Measurements from ENCODE around the gene WASHC2A.

WASHC2A gene

DNA sequence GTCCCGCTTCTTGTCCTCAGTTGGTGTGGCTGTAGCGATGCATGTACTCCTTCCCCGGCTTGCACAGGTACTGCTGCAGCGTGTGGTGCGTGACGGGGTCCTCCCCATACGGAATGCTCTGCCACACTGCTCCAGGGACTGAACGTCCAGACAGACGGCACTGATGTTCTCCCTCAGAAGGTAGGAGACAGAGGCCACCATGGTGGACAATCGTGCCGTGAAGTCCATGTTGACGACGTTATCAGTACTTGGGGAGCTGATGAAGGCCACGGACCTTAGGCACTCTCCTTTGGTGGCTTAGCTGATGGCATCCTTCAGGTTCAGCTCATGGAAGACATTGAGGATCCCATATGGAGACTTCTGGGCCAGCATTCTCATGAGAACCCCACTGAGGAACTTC is 42.1 kb upstream of the WASHC2A start:
- Histone ChIP-seq H3K4me1 (ENCODE audit: control insufficient read depth, insufficient read depth, low read length) (no peaks in the 10 kb centered on the region), H3K36me3 (ENCODE audit: control insufficient read depth in 2 of 2, insufficient read depth in 1 of 2, low read length in 2 of 2) (no peaks in the 10 kb centered on the region), H3K9me3 (ENCODE audit: control insufficient read depth, insufficient read depth, low read depth, low read length) (no peaks in the 10 kb centered on the region), H3K4me3 (ENCODE audit: low read depth, low read length) (no peak overlapping the region), H3K27ac (ENCODE audit: extremely low read depth, low read depth, low read length) (no peak overlapping the region)
- CTCF ChIA-PET = no interaction called here
- POLR2A ChIA-PET = no interaction called here
- TF ChIP-seq ZNF660 (tag by site-specific recombination; IDR thresholded peaks at IDR 0.05) (no peak), ZNF473 (tag by site-specific recombination; IDR thresholded peaks at IDR 0.05) (no peak), MEIS1 (CRISPR knock-in tag; IDR thresholded peaks at IDR 0.05; ENCODE audit: borderline replicate concordance) (no peak), ZSCAN16 (tag by site-specific recombination; IDR thresholded peaks at IDR 0.05) (no peak), ZSCAN23 (tag by site-specific recombination; IDR thresholded peaks at IDR 0.05) (no peak), KLF7 (tag by site-specific recombination; IDR thresholded peaks at IDR 0.05; ENCODE audit: borderline replicate concordance) (no peak), ZNF701 (tag by site-specific recombination; IDR thresholded peaks at IDR 0.05) (no peak), ZSCAN30 (tag by site-specific recombination; IDR thresholded peaks at IDR 0.05) (no peak)
- TF ChIP-seq, protein P1, sequence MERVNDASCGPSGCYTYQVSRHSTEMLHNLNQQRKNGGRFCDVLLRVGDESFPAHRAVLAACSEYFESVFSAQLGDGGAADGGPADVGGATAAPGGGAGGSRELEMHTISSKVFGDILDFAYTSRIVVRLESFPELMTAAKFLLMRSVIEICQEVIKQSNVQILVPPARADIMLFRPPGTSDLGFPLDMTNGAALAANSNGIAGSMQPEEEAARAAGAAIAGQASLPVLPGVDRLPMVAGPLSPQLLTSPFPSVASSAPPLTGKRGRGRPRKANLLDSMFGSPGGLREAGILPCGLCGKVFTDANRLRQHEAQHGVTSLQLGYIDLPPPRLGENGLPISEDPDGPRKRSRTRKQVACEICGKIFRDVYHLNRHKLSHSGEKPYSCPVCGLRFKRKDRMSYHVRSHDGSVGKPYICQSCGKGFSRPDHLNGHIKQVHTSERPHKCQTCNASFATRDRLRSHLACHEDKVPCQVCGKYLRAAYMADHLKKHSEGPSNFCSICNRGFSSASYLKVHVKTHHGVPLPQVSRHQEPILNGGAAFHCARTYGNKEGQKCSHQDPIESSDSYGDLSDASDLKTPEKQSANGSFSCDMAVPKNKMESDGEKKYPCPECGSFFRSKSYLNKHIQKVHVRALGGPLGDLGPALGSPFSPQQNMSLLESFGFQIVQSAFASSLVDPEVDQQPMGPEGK (tag by site-specific recombination; IDR thresholded peaks at IDR 0.05) = no peak
- TF ChIP-seq, protein P2, sequence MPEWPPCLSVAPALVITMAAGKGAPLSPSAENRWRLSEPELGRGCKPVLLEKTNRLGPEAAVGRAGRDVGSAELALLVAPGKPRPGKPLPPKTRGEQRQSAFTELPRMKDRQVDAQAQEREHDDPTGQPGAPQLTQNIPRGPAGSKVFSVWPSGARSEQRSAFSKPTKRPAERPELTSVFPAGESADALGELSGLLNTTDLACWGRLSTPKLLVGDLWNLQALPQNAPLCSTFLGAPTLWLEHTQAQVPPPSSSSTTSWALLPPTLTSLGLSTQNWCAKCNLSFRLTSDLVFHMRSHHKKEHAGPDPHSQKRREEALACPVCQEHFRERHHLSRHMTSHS (tag by site-specific recombination; IDR thresholded peaks at IDR 0.05) = no peak
- TF ChIP-seq, protein P3, sequence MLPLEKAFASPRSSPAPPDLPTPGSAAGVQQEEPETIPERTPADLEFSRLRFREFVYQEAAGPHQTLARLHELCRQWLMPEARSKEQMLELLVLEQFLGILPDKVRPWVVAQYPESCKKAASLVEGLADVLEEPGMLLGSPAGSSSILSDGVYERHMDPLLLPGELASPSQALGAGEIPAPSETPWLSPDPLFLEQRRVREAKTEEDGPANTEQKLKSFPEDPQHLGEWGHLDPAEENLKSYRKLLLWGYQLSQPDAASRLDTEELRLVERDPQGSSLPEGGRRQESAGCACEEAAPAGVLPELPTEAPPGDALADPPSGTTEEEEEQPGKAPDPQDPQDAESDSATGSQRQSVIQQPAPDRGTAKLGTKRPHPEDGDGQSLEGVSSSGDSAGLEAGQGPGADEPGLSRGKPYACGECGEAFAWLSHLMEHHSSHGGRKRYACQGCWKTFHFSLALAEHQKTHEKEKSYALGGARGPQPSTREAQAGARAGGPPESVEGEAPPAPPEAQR (tag by site-specific recombination; IDR thresholded peaks at IDR 0.05) = no peak

DNA sequence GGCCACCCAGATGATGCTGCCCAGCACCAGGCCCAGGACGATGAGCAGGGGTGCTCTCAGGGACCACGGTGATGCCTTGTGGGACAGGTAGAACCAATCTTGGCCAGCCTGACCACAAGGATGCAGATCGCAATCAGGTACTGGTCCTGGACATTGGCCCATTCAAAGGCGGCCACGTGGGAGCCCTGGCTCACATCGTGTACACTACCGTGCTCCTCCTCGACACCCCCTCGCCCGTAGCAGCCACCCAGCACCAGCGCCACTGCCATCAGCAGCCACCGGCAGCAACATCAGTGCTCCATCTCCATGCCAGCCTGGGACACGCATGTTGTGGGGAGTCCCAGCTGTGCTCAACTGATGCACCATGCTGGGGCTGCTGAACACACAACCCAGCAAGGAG is 40.6 kb upstream of the WASHC2A start:
- no peaks in the 10 kb centered on the region for H3K36me3 ChIP-seq (ENCODE audit: control insufficient read depth in 2 of 2, insufficient read depth in 1 of 2, low read length in 2 of 2)
- H3K9me3 ChIP-seq (ENCODE audit: control insufficient read depth, insufficient read depth, low read depth, low read length) = no peaks in the 10 kb centered on the region
- ChIA-PET POLR2A (no interaction called here), CTCF (no interaction called here)
- no peaks in the 10 kb centered on the region for H3K4me1 ChIP-seq (ENCODE audit: control insufficient read depth, insufficient read depth, low read length)
- no peak for TF ChIP-seq ZNF394 (tag by site-specific recombination; IDR thresholded peaks at IDR 0.05; ENCODE audit: borderline replicate concordance)
- TF ChIP-seq, protein P4, sequence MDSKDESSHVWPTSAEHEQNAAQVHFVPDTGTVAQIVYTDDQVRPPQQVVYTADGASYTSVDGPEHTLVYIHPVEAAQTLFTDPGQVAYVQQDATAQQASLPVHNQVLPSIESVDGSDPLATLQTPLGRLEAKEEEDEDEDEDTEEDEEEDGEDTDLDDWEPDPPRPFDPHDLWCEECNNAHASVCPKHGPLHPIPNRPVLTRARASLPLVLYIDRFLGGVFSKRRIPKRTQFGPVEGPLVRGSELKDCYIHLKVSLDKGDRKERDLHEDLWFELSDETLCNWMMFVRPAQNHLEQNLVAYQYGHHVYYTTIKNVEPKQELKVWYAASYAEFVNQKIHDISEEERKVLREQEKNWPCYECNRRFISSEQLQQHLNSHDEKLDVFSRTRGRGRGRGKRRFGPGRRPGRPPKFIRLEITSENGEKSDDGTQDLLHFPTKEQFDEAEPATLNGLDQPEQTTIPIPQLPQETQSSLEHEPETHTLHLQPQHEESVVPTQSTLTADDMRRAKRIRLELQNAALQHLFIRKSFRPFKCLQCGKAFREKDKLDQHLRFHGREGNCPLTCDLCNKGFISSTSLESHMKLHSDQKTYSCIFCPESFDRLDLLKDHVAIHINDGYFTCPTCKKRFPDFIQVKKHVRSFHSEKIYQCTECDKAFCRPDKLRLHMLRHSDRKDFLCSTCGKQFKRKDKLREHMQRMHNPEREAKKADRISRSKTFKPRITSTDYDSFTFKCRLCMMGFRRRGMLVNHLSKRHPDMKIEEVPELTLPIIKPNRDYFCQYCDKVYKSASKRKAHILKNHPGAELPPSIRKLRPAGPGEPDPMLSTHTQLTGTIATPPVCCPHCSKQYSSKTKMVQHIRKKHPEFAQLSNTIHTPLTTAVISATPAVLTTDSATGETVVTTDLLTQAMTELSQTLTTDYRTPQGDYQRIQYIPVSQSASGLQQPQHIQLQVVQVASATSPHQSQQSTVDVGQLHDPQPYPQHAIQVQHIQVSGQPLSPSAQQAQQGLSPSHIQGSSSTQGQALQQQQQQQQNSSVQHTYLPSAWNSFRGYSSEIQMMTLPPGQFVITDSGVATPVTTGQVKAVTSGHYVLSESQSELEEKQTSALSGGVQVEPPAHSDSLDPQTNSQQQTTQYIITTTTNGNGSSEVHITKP (tag by site-specific recombination; IDR thresholded peaks at IDR 0.05) = no peak
- no peak overlapping the region for H3K27ac ChIP-seq (ENCODE audit: extremely low read depth, low read depth, low read length)
- H3K4me3 ChIP-seq (ENCODE audit: low read depth, low read length) = no peak overlapping the region

DNA sequence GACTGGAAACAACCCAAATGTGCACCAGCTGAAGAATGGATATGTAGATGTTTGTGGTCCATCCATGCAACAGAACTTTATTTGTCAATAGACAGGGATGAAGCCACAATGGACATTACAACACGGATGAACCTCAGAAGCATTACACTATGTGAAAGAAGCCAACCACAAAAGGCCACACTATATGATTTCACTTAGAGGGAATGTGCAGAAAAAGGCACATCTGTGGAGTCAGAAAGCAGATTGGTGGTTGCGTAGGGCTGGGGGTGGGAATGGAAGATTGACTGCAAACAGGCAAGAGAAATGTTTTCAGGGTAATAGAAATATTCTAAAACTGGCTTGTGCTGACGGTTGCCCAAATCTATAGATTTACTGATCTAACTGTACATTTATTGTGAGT is 34.3 kb upstream of the WASHC2A start:
- Histone ChIP-seq H3K36me3 (ENCODE audit: control insufficient read depth in 2 of 2, insufficient read depth in 1 of 2, low read length in 2 of 2) (no peaks in the 10 kb centered on the region), H3K27ac (ENCODE audit: extremely low read depth, low read depth, low read length) (no peak overlapping the region), H3K9me3 (ENCODE audit: control insufficient read depth, insufficient read depth, low read depth, low read length) (no peaks in the 10 kb centered on the region), H3K4me3 (ENCODE audit: low read depth, low read length) (no peak overlapping the region), H3K4me1 (ENCODE audit: control insufficient read depth, insufficient read depth, low read length) (no peaks in the 10 kb centered on the region)
- POLR2A ChIA-PET = no interaction called here
- CTCF ChIA-PET = no interaction called here
- no peak for TF ChIP-seq ZNF302 (tag by site-specific recombination; IDR thresholded peaks at IDR 0.05; ENCODE audit: low read depth)
- TF ChIP-seq, protein P3 (tag by site-specific recombination; IDR thresholded peaks at IDR 0.05) = no peak
- TF ChIP-seq ZNF624 (tag by site-specific recombination; IDR thresholded peaks at IDR 0.05) = no peak
- no peak for TF ChIP-seq ZNF768 (tag by site-specific recombination; IDR thresholded peaks at IDR 0.05)
- TF ChIP-seq ZNF175 (tag by site-specific recombination; IDR thresholded peaks at IDR 0.05) = no peak
- TF ChIP-seq, protein P5, sequence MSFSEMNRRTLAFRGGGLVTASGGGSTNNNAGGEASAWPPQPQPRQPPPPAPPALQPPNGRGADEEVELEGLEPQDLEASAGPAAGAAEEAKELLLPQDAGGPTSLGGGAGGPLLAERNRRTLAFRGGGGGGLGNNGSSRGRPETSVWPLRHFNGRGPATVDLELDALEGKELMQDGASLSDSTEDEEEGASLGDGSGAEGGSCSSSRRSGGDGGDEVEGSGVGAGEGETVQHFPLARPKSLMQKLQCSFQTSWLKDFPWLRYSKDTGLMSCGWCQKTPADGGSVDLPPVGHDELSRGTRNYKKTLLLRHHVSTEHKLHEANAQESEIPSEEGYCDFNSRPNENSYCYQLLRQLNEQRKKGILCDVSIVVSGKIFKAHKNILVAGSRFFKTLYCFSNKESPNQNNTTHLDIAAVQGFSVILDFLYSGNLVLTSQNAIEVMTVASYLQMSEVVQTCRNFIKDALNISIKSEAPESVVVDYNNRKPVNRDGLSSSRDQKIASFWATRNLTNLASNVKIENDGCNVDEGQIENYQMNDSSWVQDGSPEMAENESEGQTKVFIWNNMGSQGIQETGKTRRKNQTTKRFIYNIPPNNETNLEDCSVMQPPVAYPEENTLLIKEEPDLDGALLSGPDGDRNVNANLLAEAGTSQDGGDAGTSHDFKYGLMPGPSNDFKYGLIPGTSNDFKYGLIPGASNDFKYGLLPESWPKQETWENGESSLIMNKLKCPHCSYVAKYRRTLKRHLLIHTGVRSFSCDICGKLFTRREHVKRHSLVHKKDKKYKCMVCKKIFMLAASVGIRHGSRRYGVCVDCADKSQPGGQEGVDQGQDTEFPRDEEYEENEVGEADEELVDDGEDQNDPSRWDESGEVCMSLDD (tag by site-specific recombination; IDR thresholded peaks at IDR 0.05) = no peak
- TF ChIP-seq BCL11B (tag by site-specific recombination; IDR thresholded peaks at IDR 0.05; ENCODE audit: low read depth) = no peak
